SK-N-MC (cell line): ENCODE measurements around the gene PCDHGC3.

ENCODE experiments used
- EZH2 ChIP-seq: fragments of 200-600 bp; sonication (generic); IDR thresholded peaks from one replicate; pipeline ENCODE4 v1.6.1; 2017; ENCODE audit warnings: antibody characterized with exemption
- POLR2AphosphoS5 ChIP-seq: IDR thresholded peaks from 2 replicates; pipeline ENCODE4 v1.6.1; 2012; ENCODE audit warnings: mild to moderate bottlenecking, low read depth, low read length, borderline replicate concordance

- TF ChIP-seq EZH2, result no peak
- TF ChIP-seq POLR2AphosphoS5, result no peak
Observed at GRCh38 chr5:141511771-141512325, 36.1 kb downstream of the PCDHGC3 start.
